GM18498 (cell line): ENCODE data around the gene SMPDL3A.

ENCODE experiments used
- ATAC-seq: cut with Tn5 transposase; IDR thresholded peaks from one replicate; pipeline ENCODE4 v1.9.1; 2021; ENCODE audit warnings: mild to moderate bottlenecking, moderate library complexity; ENCODE audit not compliant: unreplicated experiment

SMPDL3A gene

DNA sequence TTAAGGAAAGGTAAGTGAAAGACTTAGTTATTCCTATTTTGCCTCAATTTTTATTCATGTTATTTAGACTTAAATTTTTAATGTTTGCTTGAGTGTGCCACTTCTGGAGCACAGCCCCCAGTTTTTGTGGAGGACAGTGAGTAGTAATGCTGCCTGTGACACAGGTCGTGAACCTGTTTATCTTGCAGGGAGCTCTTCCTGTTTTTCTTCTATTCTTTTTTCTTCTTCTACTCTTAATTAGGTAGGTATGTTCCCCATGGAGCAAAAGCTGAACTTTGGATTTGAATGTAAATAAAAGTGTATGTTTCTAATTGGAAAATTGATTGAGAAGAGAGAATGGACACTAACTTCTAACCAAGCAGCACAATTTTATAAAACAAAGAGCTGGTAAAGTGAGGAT, 12.3 kb downstream of the SMPDL3A start:
- no peak for ATAC-seq

DNA sequence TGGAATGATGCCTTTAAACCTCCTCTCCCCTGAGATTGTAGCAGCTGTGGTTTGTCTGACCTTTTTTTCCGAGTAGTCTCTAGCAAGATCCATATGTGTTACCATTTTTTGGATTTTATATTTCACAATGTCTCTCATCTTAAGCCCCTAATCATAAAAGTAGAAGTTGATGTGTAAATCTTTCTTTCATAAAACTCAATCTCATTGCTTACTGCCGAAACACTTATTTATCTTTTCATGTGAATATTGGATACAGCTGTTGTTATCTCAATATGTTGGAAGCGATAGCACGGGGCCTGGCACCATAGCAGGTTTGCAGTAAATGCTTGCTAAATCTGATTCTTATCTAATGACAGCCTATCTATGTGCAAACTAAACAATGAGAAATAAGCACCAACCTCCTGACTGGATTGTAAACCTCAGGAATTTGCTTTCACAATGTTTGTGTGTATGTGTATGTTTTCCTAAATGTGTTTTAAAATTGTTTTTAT, 14.2 kb downstream of the SMPDL3A start:
- no peak for ATAC-seq

DNA sequence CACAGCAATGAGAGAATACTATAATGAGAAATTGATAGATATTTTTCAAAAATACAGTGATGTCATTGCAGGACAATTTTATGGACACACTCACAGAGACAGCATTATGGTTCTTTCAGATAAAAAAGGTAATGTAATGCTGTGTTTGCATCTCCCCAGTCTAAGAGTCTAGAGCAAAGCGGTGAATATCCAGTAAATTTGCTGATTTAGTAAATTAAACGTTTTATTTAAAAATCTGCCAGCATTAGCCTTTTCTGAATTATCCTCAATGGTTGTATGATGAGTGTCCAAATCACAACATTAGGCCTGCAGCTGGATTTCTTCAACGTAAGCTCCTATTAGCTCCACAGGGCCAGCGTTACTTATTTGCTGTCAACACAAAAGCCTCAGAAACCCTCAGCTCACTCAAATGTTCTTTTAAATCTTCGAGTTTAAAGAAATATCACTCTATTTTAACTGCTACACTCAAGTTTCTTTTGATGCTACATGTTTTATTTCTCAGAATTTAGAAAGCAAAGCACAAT, 16.0 kb downstream of the SMPDL3A start:
- ATAC-seq: no peak

DNA sequence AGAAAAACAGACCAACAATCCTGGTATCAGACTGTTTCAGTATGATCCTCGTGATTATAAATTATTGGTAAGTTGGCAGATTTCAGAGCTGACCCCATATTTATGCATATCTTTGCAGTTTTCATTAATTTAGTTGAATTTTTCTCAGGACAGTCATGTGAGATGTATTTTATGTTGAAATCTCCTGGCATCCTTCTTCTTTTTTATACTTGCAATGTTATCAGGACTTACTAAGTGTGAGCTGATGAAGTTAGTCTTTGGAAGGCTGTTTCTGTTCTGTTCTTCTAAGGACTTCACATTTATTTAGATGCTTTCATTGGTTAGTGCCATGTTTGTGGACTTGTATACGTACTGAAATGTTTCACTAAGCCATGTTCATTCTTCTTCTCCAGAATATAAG, 17.2 kb downstream of the SMPDL3A start:
- no peak for ATAC-seq

DNA sequence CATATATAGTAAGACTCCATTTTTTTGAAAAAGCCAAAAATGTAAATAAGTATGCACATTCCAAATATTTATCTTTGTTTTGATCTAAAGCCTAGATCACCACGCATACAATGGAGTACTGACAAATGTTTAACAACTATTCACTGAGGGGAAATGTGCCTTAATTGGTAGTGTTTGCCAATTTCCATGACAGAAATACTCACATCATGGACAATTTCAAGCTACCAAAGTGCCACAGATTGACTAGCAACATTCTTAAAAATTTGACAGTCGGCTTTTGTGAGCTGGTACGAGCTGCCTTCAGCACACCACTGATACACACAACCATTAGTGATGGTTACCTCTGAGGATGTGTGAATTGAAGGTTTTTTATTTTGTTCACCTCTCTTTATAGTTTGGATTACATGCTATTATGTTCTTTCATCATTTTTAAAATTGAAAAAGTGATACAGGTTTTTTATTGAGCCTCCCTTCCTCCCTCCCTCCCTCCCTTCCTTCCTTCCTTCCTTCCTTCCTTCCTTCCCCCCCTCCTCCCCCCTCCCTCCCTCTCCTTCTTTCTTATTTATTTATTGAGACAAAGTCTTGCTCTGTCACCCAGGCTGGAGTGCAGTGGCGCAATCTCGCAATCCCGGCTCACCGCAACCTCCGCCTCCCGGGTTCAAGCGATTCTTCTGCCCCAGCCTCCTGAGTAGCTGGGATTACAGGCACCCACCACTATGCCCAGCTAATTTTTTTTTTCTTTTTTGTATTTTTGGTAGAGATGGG, 19.2 kb downstream of the SMPDL3A start:
- ATAC-seq: no peak

DNA sequence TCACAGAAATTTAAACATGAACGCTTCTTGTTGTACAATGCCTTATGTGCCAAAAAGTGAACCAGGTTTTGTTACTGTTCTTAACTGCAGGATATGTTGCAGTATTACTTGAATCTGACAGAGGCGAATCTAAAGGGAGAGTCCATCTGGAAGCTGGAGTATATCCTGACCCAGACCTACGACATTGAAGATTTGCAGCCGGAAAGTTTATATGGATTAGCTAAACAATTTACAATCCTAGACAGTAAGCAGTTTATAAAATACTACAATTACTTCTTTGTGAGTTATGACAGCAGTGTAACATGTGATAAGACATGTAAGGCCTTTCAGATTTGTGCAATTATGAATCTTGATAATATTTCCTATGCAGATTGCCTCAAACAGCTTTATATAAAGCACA, 19.9 kb downstream of the SMPDL3A start:
- no peak for ATAC-seq

DNA sequence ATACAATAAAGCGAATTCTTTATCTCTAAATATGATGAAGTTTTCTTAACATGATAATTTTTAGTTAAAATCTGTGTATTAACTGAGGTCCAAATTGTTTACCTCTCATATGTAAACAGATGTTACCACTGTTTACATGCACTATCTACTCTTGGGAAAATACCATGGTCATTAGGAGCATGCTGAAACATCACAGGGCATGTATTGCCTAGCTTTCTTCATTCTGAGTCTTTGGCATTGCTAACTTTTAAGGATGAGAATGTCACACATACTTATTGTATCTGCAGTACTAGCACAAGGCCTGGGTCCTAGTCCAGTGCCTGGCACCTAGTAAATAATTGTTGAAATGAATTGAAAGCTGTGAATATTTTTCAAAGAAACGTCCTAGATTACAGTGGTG, 20.6 kb downstream of the SMPDL3A start:
- ATAC-seq: no peak

DNA sequence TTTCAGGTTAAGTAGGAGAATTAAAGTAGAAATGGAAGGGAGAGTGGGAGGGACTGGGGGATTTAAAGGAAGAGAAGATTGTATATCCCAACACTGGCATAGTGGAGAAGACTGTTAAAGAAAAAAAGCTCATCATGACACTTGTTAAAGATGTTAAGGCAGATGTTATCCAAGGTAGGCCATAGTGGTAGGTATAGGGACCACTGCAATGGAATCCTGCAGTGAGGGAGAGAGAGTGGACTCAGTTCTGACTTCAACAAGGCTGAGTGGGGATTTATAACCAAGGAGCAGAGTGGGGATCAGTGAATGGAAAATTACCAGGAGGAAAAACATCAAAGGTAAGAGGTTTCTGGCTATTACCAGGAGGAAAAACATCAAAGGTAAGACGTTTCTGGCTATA, 21.1 kb downstream of the SMPDL3A start:
- ATAC-seq: no peak

DNA sequence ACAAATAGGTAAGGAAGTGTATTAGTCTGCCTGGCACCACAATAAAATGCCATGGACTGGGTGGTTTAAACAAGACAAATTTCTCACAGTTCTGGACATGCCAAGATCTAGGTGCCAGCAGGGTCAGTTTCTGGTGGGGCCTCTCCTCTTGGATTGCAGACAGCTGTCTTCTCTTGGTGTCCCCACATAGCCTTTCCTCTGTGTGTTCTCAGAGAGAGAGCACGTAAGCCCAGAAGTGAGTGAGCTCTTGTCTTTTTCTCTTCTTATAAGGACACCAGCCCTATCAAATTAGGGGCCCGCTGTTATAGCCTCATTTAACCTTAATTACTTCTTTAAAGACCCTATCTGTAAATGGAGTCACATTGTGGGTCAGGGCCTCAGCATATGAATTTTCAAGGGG, 28.3 kb downstream of the SMPDL3A start:
- ATAC-seq: no peak

DNA sequence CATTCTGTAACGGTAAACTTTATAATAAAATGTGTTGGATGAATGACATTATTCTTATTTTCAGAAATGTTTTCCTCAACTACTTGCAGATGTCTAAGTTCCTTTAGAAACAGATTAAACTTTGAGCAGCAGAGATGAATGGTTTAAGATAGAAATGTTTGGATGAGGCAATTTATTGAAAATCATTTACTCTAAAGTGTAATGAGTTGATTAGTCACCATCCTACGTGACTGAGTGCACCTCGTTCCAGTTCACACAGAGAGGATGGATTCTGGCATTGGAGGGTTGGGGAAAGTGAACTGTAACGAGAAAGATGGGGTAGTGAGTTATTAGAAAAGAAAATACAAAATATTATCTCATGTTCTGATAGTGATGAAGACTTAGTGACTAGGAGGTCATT, 28.7 kb downstream of the SMPDL3A start:
- no peak for ATAC-seq

DNA sequence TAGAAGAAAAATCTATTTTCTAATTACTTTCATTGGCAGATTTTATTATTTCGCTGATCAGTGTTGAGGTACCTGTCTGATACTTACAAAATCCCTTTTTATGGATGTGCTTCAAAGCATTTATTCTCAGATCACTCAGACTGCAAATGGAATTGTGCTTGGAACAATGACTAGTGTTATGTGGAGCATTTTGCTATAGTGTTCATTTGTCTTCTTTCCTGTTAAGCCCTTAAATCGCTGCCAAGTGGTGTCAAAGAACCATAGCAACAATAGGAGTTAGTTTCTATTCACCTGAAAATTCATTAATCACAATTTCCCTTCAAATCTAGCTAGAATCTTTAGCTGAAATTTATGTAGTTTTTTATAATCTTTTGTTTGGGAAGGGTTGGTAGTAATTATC, 29.8 kb downstream of the SMPDL3A start:
- no peak for ATAC-seq

DNA sequence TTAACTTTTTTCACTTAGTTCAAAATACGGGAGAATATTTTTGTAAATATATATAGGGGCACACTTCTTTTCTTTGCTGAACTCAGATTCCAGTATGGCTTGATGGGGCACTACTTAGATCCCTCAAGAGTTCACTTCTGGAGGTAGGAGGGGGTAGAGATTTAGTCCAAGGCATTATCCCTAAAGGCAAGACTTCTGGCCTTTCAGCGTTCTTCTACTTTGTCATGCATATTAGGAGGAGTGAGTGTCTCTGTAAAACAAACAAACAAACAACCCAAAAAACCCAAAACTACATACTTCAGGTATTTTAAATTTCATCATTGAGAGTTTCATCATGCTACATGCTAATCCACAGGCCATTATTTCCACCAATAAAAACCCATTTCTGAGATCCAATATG, 32.0 kb downstream of the SMPDL3A start:
- no peak for ATAC-seq

DNA sequence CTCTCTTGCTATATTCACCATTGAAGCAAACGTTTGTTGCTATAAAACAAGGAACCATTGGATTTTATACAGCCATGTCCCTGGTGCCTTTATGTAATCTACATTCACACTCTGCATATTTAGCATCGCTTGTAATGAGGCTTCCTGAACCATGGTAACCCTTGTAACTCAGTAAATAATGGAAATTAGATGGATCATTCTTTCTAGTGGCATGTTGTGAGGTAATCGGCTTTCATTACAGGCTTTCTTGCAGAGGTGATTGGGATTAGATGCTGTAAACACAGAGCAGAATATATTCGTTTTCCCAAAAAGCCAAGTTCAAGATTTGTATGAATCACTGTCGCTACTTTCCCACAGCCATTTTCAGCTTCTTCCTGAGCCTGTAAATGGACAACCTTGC, 36.1 kb downstream of the SMPDL3A start:
- no peak for ATAC-seq

DNA sequence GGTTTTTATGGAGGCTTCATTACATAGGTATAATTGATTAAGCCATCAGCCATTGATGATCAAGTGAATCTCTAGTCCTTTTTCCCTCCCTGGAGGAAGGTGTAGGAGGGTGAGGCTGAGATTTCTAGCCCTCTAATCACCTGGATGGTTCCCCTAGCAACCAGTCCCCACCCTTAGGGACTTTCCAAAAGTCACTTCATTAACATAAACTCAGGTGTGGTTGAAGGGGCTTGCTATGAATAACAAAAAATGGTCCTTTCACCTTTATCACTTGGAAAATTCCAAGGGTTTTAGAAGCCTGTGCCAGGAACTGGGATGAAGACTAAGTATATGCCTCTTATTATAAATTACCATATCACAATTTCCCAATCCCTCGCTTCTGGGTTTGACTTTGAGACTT, 40.4 kb downstream of the SMPDL3A start:
- ATAC-seq: no peak

DNA sequence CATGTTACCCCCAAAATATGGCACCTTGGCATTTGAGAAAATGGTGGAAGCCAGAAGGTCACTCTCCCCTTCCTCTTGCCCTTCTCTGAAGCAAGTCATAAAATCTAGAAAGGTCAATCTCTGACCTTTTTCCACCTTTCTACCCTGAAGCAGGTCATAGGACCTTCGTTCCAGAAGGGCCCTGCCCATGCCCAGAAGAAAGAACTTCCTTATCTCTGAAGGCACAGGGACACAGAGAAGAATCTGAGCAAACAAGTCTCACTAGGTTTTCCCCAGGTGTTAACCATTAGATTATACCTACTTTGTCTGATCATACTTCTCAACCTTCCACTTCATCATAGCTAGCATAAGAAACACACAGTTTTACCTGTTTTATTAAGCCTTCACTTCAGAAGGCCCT, 42.5 kb downstream of the SMPDL3A start:
- no peak for ATAC-seq

DNA sequence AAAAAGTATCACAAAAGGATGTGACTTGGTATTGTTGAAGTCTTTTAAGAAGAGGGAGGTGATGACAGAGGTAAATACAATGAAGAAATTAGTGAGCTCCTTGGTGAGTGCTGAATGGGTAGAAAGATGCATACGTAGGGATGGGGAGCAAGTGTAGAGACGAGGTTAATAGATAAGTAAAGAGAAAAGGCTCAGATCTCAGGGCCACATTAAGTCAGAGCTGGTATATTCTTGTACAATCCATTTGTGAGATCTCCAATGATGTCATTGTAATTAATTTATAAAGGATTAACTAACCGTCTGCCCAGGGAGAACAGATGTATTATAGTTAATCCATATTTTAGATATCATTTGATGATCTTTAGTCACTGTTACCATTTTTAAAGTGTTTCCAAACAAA, 43.4 kb downstream of the SMPDL3A start:
- no peak for ATAC-seq

DNA sequence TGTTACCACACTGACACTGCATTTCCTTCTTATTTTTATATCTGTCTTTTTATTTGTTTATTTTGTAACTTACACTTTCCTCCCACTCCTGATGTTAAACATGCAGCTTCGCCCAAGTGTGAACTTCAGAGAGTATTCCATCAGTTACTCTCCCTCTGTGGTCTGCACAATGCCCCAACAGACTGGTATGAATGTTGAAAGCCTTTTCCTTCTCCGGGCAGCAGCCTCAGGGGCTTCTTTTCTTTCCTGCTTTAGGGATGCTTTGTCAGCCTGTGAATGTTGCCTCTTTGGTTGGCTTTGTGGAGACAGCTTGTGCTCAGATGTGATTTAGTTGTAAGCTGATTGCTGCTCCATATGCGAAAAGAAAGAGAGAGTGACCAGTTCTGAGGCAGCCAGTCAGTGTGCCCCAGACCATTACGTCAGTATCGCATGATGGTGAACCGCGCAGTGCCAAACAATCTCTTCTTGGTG, 44.0 kb downstream of the SMPDL3A start:
- no peak for ATAC-seq

DNA sequence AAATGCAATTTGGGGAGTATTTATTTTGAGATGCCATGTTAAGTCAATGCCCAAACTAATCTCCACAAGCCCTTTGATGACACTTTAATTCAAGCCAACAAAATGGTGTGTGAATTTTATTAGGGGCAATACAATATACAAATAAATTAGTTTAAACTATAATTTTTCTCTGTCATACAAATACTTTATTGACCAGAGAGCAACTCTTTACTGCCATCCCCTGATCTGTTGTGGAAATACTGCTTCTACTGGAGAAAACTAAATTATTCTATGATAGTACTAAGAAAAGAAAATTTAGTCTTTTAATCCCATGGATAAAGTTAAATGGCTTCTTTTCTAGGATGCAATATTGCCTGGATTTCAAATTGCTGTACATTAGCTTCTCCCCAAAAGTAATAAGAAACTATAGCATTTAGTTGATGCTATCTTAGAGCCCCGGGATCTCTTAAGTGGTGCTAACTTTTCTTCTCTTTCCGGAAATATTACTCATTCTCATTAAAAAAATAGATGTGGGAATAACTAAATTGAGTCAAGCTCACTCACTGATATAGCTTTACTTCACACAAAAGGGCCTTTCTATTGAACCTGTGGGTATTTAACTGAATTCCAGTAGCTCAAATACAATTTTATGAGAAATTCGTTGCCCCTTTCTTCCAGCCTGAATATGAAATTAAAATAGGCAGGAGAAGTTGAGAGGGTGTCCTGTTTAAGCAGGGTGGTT, 49.2 kb downstream of the SMPDL3A start:
- ATAC-seq: no peak

DNA sequence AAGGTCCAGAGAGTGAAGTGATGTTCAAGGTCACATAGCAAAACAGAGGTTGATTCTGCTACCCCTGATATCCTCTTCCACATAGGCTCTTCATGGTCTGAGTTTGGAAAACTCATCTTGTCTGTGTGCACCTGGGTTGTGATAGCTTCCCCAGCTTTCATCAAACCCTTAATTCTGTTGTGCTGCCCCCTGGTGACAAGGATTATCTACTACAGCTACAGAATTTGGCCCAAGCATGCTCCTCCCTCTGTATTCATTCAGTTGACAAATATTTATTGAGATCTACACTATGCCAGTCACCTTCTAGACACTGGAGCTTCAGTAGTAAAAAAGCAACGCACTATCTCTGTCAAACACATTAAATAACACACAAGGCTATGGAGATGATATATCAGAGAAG, 50.4 kb downstream of the SMPDL3A start:
- peak; percentile 91 for ATAC-seq

DNA sequence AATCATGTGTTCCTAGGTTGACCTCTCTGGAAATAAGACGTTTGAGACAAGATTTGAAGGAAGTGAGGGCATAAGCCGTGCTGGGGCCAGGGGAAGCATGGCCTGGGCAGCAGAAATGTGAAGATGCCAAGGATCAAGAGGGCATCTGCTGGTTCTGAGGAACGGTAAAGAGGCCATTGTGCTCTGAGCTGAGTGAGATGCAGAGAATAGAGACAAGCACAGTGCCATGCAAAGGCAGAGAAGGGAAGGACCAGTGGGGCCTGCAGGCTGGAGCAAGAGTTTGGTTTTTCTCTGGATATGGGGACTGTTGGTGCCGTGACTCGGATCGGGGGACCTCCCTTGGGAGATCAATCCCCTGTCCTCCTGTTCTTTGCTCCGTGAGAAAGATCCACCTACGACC, 50.8 kb downstream of the SMPDL3A start:
- peak; percentile 30 for ATAC-seq

DNA sequence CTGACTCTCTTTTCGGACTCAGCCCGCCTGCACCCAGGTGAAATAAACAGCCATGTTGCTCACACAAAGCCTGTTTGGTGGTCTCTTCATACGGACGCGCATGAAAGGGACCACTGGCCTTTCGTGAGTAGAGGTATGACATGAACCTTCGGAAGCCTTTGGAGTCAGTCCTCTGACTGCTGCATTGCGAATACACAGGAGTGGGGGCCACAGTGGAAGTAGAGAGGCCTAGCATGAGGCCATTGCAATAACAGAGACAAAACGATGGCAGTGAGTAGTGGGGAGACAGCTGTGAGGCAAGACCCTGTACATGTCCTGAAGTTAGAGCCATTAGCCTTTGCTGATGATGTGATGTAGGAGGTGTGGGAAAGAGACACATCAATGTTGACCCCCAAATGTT, 56.4 kb downstream of the SMPDL3A start:
- no peak for ATAC-seq
